Measurements from ENCODE around the gene PRR5L.

DNA sequence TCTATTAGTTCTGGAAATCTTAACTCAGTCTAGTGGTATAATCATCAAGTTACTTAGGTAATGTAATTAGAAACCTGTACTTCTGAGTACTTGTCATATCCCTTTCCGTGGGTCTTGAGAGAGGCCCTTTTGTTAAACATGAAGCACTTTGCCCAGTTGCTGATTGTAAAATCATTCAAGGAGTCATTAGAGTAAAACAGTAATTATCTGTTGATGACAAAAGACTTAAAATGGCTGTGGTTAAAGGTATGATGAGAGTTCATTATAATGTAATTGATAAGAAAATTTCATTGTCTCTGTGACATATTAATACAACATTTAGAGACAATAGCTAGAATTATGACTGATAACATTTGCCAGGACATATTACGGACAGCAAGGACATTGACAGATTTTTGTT lies 34.3 kb downstream of the PRR5L start:
- TF ChIP-seq CTCF (IDR thresholded peaks at IDR 0.05; ENCODE audit: insufficient read depth, low read length, poor library complexity, severe bottlenecking), result no peak
- TF ChIP-seq EZH2phosphoT487 (conservative IDR thresholded peaks at IDR 0.05; ENCODE audit: low read length), result no peak

All from SU-DHL-6 (cell line).